GM12872 (cell line): ENCODE measurements around the gene PRRC2A.

Source experiments
- CTCF ChIP-seq: IDR thresholded peaks from 3 replicates; pipeline ENCODE4 v1.5.1; 2011; ENCODE audit warnings: low read depth, mild to moderate bottlenecking, low read length, moderate library complexity; ENCODE audit not compliant: insufficient read depth

PRRC2A gene

DNA sequence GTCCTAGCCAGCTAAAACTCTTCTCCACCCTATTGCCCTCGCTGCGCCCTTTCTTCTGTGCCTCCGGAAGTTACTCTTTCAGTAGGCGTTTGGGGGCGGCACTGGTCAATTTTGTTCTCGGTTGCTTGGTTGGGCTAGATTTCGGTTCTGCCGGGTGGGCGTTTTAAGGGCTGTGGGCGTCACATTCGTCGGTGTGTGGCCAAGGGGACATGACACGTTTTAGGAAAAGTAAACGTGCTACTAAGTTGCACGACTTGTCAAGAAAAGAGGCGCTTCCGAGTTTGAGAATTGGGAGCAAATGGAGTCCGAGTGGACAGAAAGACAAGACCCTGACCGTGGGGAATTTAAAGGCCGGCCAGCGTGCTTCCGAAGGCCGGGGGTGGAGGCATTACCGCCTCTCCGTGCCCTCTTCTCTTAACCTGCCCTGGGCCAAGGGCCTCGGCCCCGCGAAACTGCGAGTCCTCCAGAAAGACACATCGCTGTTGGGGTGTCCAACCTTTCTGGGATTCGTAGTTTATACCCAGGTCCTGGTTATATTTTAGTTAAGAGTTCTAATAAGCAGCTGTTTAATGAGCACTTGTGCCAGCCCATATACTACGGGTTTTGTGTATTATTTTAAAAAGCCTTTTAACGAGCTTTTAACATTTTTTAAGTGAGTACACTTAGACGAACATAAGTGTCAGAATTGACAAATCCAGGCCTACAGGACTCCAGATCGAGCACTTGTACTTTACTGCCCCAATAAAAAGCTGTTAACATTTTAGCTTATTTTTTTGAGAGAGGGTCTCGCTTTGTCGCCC lies 32.6 kb downstream of the PRRC2A start:
- 0 out of 3 replicates have a peak, but pooled peaks have one; percentile 9 for TF ChIP-seq CTCF

DNA sequence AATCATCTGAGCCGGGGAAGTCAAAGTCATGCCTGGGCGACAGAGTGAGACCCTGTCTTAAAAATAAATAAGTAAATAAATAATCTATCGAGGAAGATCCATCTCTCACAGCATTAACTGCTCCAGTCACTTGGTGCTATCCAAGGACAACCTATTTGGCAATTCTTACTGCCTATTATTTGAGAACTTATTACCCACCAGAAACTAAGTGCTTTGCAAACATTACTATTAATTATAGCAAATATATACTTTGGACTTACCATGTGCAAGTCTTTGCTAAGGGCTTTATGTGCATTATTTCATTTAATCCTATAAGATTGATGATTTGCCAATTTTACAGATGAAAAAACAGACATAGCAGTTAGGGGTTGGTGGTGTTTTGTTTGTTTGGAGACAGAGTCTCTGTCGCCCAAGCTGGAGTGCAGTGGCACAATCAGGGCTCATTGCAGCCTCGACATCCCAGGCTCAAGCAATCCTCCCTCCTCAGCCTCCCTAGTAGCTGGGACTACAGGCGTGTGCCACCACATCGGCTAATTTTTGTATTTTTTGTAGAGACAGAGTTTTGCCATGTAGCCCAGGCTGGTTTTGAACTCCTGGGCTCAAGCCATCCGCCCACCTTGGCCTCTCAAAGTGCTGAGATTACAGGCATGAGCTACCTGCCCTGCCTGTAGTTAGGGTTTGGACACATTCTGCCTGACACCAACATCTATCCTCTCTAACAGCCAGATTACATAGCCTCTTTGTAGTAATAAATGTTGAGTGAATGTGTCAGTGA lies 34.2 kb downstream of the PRRC2A start:
- no peak for TF ChIP-seq CTCF

DNA sequence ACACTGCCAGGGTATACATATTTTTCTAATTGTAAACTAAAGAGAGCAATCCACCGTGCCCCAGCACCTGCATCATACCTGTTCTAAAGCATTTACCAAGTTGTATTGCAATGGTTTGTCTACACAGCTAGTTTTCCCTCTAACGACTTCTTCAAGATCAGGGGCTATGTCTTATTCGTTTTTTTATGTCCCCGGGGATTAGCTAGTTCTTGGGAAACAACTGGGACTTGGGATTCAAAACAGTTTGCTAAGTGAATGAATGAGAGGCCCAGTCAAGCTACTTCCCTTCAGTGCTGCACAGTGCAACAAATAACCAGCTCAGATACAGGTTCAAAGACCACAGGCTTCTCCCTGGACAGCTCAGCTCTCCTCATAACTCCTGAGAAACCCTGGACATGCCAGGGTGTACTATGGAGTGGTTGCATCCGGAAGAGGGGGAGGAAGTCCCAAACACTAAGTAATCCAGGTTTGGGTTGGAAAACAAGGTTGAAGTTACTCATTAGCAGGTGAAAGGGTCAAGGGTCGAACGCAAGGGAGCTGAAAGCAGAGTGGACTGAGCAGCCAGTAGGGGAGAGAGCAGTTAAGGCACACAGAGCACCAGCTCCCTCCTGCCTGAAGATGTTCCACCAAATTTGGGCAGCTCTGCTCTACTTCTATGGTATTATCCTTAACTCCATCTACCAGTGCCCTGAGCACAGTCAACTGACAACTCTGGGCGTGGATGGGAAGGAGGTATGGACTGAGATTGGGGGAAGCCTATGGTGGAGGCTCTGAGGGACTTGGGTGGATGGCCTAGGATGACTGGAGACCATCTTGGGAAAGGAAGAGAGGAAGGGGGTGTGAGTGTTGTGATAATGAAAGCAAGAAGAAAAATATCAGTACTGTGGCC lies 35.1 kb downstream of the PRRC2A start, which contains the start of gene APOM:
APOM (plus strand) TSS at position 546 of the 889 bp plus-strand sequence; CDS start at position 619, 73 bp downstream.
- TF ChIP-seq CTCF: no peak

- TF ChIP-seq CTCF: no peak
Measured at GRCh38 chr6:31657406-31658157, 37.1 kb downstream of the PRRC2A start.

DNA sequence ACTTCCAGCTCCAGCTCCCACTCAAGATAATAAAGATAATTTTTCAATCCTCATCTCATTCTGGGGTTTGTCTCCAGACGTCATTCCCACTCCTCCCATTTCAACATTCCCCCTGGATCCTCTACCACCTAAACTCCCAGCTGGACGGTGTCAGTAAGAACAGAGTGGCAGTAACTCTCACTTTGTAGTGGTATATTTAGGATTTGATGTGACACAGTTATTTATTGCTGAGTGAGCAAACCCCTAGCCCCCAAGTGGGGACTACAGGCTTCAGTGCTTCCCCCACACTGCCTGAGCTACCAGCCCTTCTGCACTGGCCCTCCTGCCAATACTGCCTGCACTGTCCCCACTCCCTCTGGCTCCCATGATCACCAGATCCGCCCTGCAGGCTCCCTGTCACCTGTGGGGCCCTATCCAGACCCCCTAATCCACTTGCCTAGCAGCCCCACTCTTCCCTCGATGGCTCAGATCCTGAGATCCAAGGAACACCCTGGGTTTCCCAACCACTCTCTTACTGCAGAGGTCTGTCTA lies 37.7 kb downstream of the PRRC2A start:
- TF ChIP-seq CTCF: no peak

GRCh38 chr6:31658983-31659648 lies 38.6 kb downstream of the PRRC2A start:
- TF ChIP-seq CTCF: no peak
